Measurements from ENCODE around the gene TMEM97. TPM values are rescaled to one million over a fixed set of nuclear protein-coding genes. Genes with fewer than 3 reads are reported as not detected.
"Not testable (repeated sequence)": the region's sequence is repeated elsewhere in the genome, so short reads cannot be mapped to it uniquely, and the experiment has no call there.

The TMEM97 gene
- total RNA-seq, 1 donor from 2014 or later, result 170 TPM

DNA sequence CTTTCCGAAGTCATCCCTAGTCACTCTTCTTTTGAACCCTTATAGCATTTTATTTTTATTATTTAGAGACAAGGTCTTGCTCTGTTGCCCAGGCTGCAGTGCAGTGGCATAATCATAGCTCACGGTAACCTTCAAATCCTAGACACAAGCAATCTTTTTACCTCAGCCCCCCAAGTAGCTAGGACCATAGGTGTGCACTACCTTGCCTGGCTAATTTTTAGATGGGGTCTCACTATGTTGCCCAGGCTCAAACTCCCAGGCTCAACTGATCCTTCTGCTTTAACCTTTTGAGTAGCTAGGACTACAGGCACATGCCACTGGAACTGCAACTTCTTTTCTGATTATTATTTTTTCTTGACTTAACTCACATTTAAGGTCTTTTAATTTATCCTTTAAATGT is 33.0 kb upstream of the TMEM97 start:
- no peaks in the 10 kb centered on the region for H3K36me3 Mint-ChIP-seq (ENCODE audit: unreplicated experiment)
- no peak overlapping the region for H3K4me3 Mint-ChIP-seq (ENCODE audit: unreplicated experiment)
- no peaks in the 10 kb centered on the region for H3K4me1 Mint-ChIP-seq (ENCODE audit: low read depth, unreplicated experiment)
- no peak for TF ChIP-seq CTCF (IDR thresholded peaks at IDR 0.05; ENCODE audit: partially characterized antibody, unreplicated experiment)
- H3K27ac Mint-ChIP-seq (ENCODE audit: unreplicated experiment), result no peak overlapping the region
- H3K9me3 Mint-ChIP-seq (ENCODE audit: unreplicated experiment), result no peaks in the 10 kb centered on the region
- no peaks in the 10 kb centered on the region for H3K27me3 Mint-ChIP-seq (ENCODE audit: unreplicated experiment)
- DNase-seq, result no peak

GRCh38 chr17:28290703-28291102 is 28.3 kb upstream of the TMEM97 start:
- Mint-ChIP-seq H3K27me3 (ENCODE audit: unreplicated experiment) (no peaks in the 10 kb centered on the region), H3K4me1 (ENCODE audit: low read depth, unreplicated experiment) (no peaks in the 10 kb centered on the region), H3K36me3 (ENCODE audit: unreplicated experiment) (no peaks in the 10 kb centered on the region), H3K9me3 (ENCODE audit: unreplicated experiment) (peaks cover 1% of the 10 kb centered on the region), H3K27ac (ENCODE audit: unreplicated experiment) (no peak overlapping the region), H3K4me3 (ENCODE audit: unreplicated experiment) (no peak overlapping the region)
- no peak for TF ChIP-seq CTCF (IDR thresholded peaks at IDR 0.05; ENCODE audit: partially characterized antibody, unreplicated experiment)
- DNase-seq, result no peak

DNA sequence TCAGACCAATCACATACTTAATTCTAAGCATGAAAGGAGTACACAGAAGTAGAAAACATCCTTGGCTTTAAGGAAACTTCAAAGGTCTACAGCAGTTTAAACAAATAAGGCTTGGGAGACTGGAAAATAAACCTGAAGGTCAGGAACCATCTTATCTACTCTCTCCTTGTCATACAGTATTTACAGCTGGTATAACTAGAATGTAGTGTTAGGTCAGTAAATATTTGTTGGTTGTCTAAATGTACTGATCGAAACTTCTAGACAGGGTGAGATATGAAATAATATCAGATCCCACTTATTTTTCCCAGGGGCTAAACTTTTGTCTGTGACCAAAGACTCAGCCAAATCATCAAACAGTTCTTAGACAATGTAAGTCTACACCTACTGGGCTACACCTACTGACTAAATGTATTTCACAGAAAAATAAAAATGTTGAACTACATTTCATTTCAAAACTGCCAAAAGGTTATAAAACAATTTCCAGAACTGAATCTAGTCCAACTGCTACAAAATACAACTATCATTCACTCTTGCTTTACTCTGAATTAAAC is 27.1 kb upstream of the TMEM97 start:
- no peak overlapping the region for H3K4me3 Mint-ChIP-seq (ENCODE audit: unreplicated experiment)

GRCh38 chr17:28292878-28293277 is 26.1 kb upstream of the TMEM97 start:
- H3K4me1 Mint-ChIP-seq (ENCODE audit: low read depth, unreplicated experiment); DNase-seq; H3K27ac Mint-ChIP-seq (ENCODE audit: unreplicated experiment); H3K27me3 Mint-ChIP-seq (ENCODE audit: unreplicated experiment); H3K9me3 Mint-ChIP-seq (ENCODE audit: unreplicated experiment); H3K4me3 Mint-ChIP-seq (ENCODE audit: unreplicated experiment); H3K36me3 Mint-ChIP-seq (ENCODE audit: unreplicated experiment): not testable (repeated sequence)

More for the DNA sequence above, 27.1 kb upstream of the TMEM97 start:
- no peak for DNase-seq
- Mint-ChIP-seq H3K9me3 (ENCODE audit: unreplicated experiment) (peaks cover 1% of the 10 kb centered on the region), H3K36me3 (ENCODE audit: unreplicated experiment) (no peaks in the 10 kb centered on the region), H3K27me3 (ENCODE audit: unreplicated experiment) (no peaks in the 10 kb centered on the region), H3K4me1 (ENCODE audit: low read depth, unreplicated experiment) (no peaks in the 10 kb centered on the region), H3K27ac (ENCODE audit: unreplicated experiment) (no peak overlapping the region)
- no peak for TF ChIP-seq CTCF (IDR thresholded peaks at IDR 0.05; ENCODE audit: partially characterized antibody, unreplicated experiment)

- no peaks in the 10 kb centered on the region for H3K36me3 Mint-ChIP-seq (ENCODE audit: unreplicated experiment)
- no peak for DNase-seq
- no peak overlapping the region for H3K4me3 Mint-ChIP-seq (ENCODE audit: unreplicated experiment)
- H3K27me3 Mint-ChIP-seq (ENCODE audit: unreplicated experiment), result no peaks in the 10 kb centered on the region
- no peaks in the 10 kb centered on the region for H3K4me1 Mint-ChIP-seq (ENCODE audit: low read depth, unreplicated experiment)
- no peak overlapping the region for H3K27ac Mint-ChIP-seq (ENCODE audit: unreplicated experiment)
- TF ChIP-seq CTCF (IDR thresholded peaks at IDR 0.05; ENCODE audit: partially characterized antibody, unreplicated experiment), result no peak
- peaks cover 1% of the 10 kb centered on the region for H3K9me3 Mint-ChIP-seq (ENCODE audit: unreplicated experiment)
Observed at GRCh38 chr17:28293994-28294393, 25.0 kb upstream of the TMEM97 start.

Data from glutamatergic neuron (in vitro differentiated cells).